Measurements from ENCODE around the gene NXPH2. TPM values are rescaled to one million over a fixed set of nuclear protein-coding genes. Genes with fewer than 3 reads are reported as not detected.

NXPH2 gene
- total and polyA plus RNA-seq, 9 of the 15 experiments (the other 6 are each of a cell fraction or from before 2014, with no cell fraction given) = not detected

DNA sequence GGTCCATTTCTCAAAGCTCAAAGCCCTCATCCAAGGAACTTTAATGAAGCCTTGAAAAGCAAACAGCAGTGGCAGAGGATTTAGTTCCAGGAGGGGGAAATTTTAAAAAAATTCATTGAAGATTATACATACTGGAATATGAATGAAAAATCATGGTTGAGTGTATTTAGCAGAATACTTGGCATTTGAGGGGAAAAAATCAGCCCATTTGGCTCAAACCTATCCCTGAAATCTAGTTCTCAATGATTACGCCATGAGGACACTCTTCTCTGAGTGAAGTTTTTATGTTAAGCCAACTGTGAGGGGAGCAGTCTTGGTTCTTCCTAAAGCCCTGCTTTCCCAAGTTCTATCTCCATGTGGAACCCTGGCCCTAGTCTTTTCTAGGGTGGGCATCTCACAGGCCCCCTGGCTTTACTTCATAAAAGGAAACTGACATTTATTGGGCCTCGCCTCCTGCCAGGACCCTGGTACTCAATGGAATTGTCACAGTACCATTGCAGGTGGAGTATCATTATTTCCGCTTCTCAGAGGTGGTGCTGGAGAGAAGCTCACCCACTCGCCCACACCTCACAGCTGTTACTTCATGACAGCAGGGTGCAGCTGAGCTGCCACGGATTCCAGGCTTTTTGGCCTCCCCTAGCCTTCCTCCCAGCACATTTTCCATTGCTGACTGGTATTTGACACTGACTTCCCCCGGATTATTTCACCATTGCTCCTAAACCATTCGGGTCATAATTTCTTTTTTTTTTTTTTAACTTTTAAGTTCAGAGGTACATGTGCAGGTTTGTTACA, 56.8 kb downstream of the NXPH2 start:
- FAIRE-seq = no peak
- in situ Hi-C loops (cut with MboI) (no loop called here), intact Hi-C loops (cut with micrococcal nuclease) (no loop called here)
- Histone ChIP-seq H3K9ac (ENCODE audit: insufficient read depth in 1 of 2, low read depth in 2 of 2, low read length in 2 of 2) (no peak overlapping the region), H2AFZ (ENCODE audit: low read depth, low read length) (no peak overlapping the region), H3K4me2 (ENCODE audit: insufficient read depth, low read length) (no peak overlapping the region), H3K36me3 (ENCODE audit: control insufficient read depth, insufficient read depth, low read length) (no peaks in the 10 kb centered on the region), H3K27me3 (ENCODE audit: control insufficient read depth in 2 of 2, insufficient read depth in 2 of 2, low read length in 2 of 2) (peaks cover 0 to 4% of the 10 kb centered on the region in 2 experiments; a peak in 1 of 5 replicates), H4K20me1 (replicated peaks; ENCODE audit: control insufficient read depth, insufficient read depth, low read length) (no peaks in the 10 kb centered on the region), H3K9me3 (replicated peaks; ENCODE audit: control insufficient read depth, insufficient read depth, low read depth, low read length) (no peaks in the 10 kb centered on the region), H3K79me2 (ENCODE audit: control insufficient read depth, insufficient read depth, low read length) (no peaks in the 10 kb centered on the region), H3K4me1 (replicated peaks in 1 of 2; ENCODE audit: control insufficient read depth in 2 of 2, insufficient read depth in 2 of 2, low read length in 2 of 2) (no peaks in the 10 kb centered on the region), H3K9me1 (ENCODE audit: control insufficient read depth, insufficient read depth, low read length) (no peaks in the 10 kb centered on the region), H3K4me3 (no peak overlapping the region), H3K27ac (ENCODE audit: extremely low read depth, low read depth, low read length) (no peak overlapping the region)
- ATAC-seq = no peak
- no peak for TF ChIP-seq PURB (CRISPR knock-in tag; IDR thresholded peaks at IDR 0.05; ENCODE audit: low read depth)
- TF ChIP-seq ETV5 (CRISPR knock-in tag; IDR thresholded peaks at IDR 0.05; ENCODE audit: low read depth) = no peak
- ChIA-PET CTCF (ENCODE audit: low intra/inter-chr PET ratio) (no interaction called here), POLR2A (no interaction called here)
- no TSS peak for BruUV-seq (replicated peaks)
- no peak for DNase-seq (ENCODE audit: extremely low read depth in 1 of 4, low spot score in 3 of 4)
- WGBS (ENCODE audit: insufficient coverage, low coverage, missing lambda C conversion rate) = 0% methylated on average over 6 of the region's 7 CpGs

- in situ Hi-C loops (cut with MboI) (no loop called here), intact Hi-C loops (cut with micrococcal nuclease) (no loop called here)
- Histone ChIP-seq H3K9ac (ENCODE audit: insufficient read depth in 1 of 2, low read depth in 2 of 2, low read length in 2 of 2) (no peak overlapping the region), H3K9me1 (ENCODE audit: control insufficient read depth, insufficient read depth, low read length) (no peaks in the 10 kb centered on the region), H3K9me3 (replicated peaks; ENCODE audit: control insufficient read depth, insufficient read depth, low read depth, low read length) (no peaks in the 10 kb centered on the region), H3K4me3 (no peak overlapping the region), H3K79me2 (ENCODE audit: control insufficient read depth, insufficient read depth, low read length) (no peaks in the 10 kb centered on the region), H3K36me3 (ENCODE audit: control insufficient read depth, insufficient read depth, low read length) (no peaks in the 10 kb centered on the region), H3K4me2 (ENCODE audit: insufficient read depth, low read length) (no peak overlapping the region), H3K27ac (ENCODE audit: extremely low read depth, low read depth, low read length) (no peak overlapping the region), H3K4me1 (replicated peaks in 1 of 2; ENCODE audit: control insufficient read depth in 2 of 2, insufficient read depth in 2 of 2, low read length in 2 of 2) (no peaks in the 10 kb centered on the region), H3K27me3 (ENCODE audit: control insufficient read depth in 2 of 2, insufficient read depth in 2 of 2, low read length in 2 of 2) (peaks cover 0 to 4% of the 10 kb centered on the region in 2 experiments; a peak in 1 of 5 replicates), H4K20me1 (replicated peaks; ENCODE audit: control insufficient read depth, insufficient read depth, low read length) (no peaks in the 10 kb centered on the region), H2AFZ (ENCODE audit: low read depth, low read length) (no peak overlapping the region)
- no peak for FAIRE-seq
- no TSS peak for BruUV-seq (replicated peaks)
- TF ChIP-seq WHSC1 (IDR thresholded peaks at IDR 0.05; ENCODE audit: low read length) (no peak), NFE2 (IDR thresholded peaks at IDR 0.05; ENCODE audit: low read depth) (no peak), CREBBP (IDR thresholded peaks at IDR 0.05; ENCODE audit: low read depth, low read length) (no peak), PTTG1 (tag; IDR thresholded peaks at IDR 0.05; ENCODE audit: low read depth) (no peak)
- 0% methylated on average over 4 of the region's 4 CpGs for WGBS (ENCODE audit: insufficient coverage, low coverage, missing lambda C conversion rate)
- ATAC-seq = peak; percentile 53
- POLR2A ChIA-PET = no interaction called here
- no peak for DNase-seq (ENCODE audit: extremely low read depth in 1 of 4, low spot score in 3 of 4)
- CTCF ChIA-PET (ENCODE audit: low intra/inter-chr PET ratio) = no interaction called here
Observed at GRCh38 chr2:138722316-138722715, 57.9 kb downstream of the NXPH2 start.
